B cell (primary cell): Measurements from ENCODE around the gene AP2B1. TPM values are rescaled to one million over a fixed set of nuclear protein-coding genes. Genes with fewer than 3 reads are reported as not detected.

ENCODE experiments used
- ATAC-seq: fragments of 200-7000 bp; cut with Tn5 transposase; one replicate; pipeline ENCODE4 v1.10.0; 2021; ENCODE audit warnings: low read depth, mild to moderate bottlenecking, moderate number of reproducible peaks, moderate library complexity
- CTCF ChIA-PET: fragments of 350-600 bp; sonication (Branson Sonifier 250); formaldehyde crosslinking; loops from one replicate; lab custom pipeline; 2021; ENCODE audit warnings: antibody characterized with exemption, inconsistent platforms; lab: Charles Lee
- POLR2A ChIA-PET: fragments of 350-600 bp; sonication (Branson Sonifier 250); formaldehyde crosslinking; loops from one replicate; lab custom pipeline; 2021; ENCODE audit warnings: antibody characterized with exemption; lab: Charles Lee
- DNase-seq: peaks from one replicate; pipeline ENCODE4 v3.0.0; 2013
- H2AFZ ChIP-seq: 2 replicates; pipeline ENCODE4 v1.6.1; 2012; ENCODE audit warnings: mild to moderate bottlenecking, low read depth, low read length; ENCODE audit not compliant: insufficient read depth, poor library complexity, severe bottlenecking
- H3K27ac ChIP-seq, 2 donors: 1 replicate in 1 of 2; 2 replicates in 1 of 2; pipeline ENCODE4 v1.5.1; 2012 to 2013; ENCODE audit warnings: low read length in 2 of 2, mild to moderate bottlenecking in 2 of 2, moderate library complexity in 1 of 2
- H3K27me3 ChIP-seq, 4 experiments: fragments of 200-600 bp in 1 of 4; sonication (generic) in 1 of 4; replicated peaks in 1 of 4; 1 replicate in 2 of 4; 2 replicates in 2 of 4; pipeline versions ENCODE4 v1.6.1 to v1.7.0; 2013 to 2016; ENCODE audit warnings: low read length in 3 of 4, mild to moderate bottlenecking in 2 of 4, mixed read lengths in 1 of 4, moderate library complexity in 1 of 4; ENCODE audit not compliant: insufficient read depth in 4 of 4, control insufficient read depth in 3 of 4; ENCODE audit errors: control extremely low read depth in 1 of 4
- H3K36me3 ChIP-seq, 2 experiments: replicated peaks in 1 of 2; 1 replicate in 1 of 2; 2 replicates in 1 of 2; pipeline versions ENCODE4 v1.6.1 to v1.7.1; 2013; ENCODE audit warnings: low read length in 1 of 2; ENCODE audit not compliant: insufficient read depth in 2 of 2, control insufficient read depth in 1 of 2; ENCODE audit errors: control extremely low read depth in 1 of 2, extremely low read depth in 1 of 2
- H3K4me1 ChIP-seq, 2 donors: fragments of 200-600 bp in 1 of 2; sonication (generic) in 1 of 2; 1 replicate in 1 of 2; 2 replicates in 1 of 2; pipeline versions ENCODE4 v1.5.1 to v1.6.1; 2013 to 2017; ENCODE audit warnings: low read length in 2 of 2; ENCODE audit not compliant: control insufficient read depth in 2 of 2, insufficient read depth in 2 of 2
- H3K4me2 ChIP-seq: replicated peaks from 2 replicates; pipeline ENCODE3; 2012; ENCODE audit warnings: mild to moderate bottlenecking, low read depth, low read length; ENCODE audit not compliant: poor library complexity, severe bottlenecking
- H3K4me3 ChIP-seq, 5 experiments: fragments of 200-600 bp in 1 of 5; sonication (generic) in 1 of 5; 1 replicate in 3 of 5; 2 replicates in 2 of 5; pipeline versions ENCODE4 v1.5.1 to v1.7.0; 2011 to 2016; ENCODE audit warnings: low read length in 4 of 5, mild to moderate bottlenecking in 4 of 5, low read depth in 2 of 5, control low read depth in 1 of 5, moderate library complexity in 1 of 5; ENCODE audit not compliant: insufficient read depth in 1 of 5; ENCODE audit errors: control extremely low read depth in 1 of 5, extremely low read depth in 1 of 5
- H3K79me2 ChIP-seq: fragments of 200-600 bp; sonication (generic); one replicate; pipeline ENCODE4 v1.6.0; 2016; ENCODE audit warnings: low read length; ENCODE audit not compliant: control insufficient read depth, insufficient read depth
- H3K9ac ChIP-seq: fragments of 200-600 bp; sonication (generic); 2 replicates; pipeline ENCODE4 v1.6.1; 2017; ENCODE audit warnings: mild to moderate bottlenecking, low read length, moderate library complexity
- H3K9me3 ChIP-seq, 3 donors: one replicate each; pipeline versions ENCODE4 v1.6.1 to v1.7.1; 2013; ENCODE audit warnings: low read length in 2 of 3; ENCODE audit not compliant: control insufficient read depth in 2 of 3, insufficient read depth in 1 of 3; ENCODE audit errors: control extremely low read depth in 1 of 3
- H4K20me1 ChIP-seq: 2 replicates; pipeline ENCODE4 v1.6.0; 2012; ENCODE audit warnings: mild to moderate bottlenecking, low read length; ENCODE audit not compliant: insufficient read depth, control insufficient read depth, poor library complexity, severe bottlenecking
- H3K27ac Mint-ChIP-seq: one replicate; pipeline ENCODE4 v1.8.0; 2021; ENCODE audit warnings: mixed read lengths
- H3K27me3 Mint-ChIP-seq: one replicate; pipeline ENCODE4 v1.8.0; 2021; ENCODE audit warnings: mixed read lengths
- H3K4me1 Mint-ChIP-seq: one replicate; pipeline ENCODE4 v1.8.0; 2021; ENCODE audit warnings: mixed read lengths
- H3K4me3 Mint-ChIP-seq: one replicate; pipeline ENCODE4 v1.8.0; 2021; ENCODE audit warnings: mixed read lengths
- H3K9me3 Mint-ChIP-seq: one replicate; pipeline ENCODE4 v1.8.0; 2022; ENCODE audit warnings: mixed read lengths; ENCODE audit not compliant: insufficient read depth
- CTCF ChIP-seq: fragments of 200-600 bp; IDR thresholded peaks from one replicate; pipeline ENCODE4 v1.8.0; 2022; ENCODE audit warnings: antibody characterized with exemption, mild to moderate bottlenecking
- EZH2 ChIP-seq: IDR thresholded peaks from 2 replicates; pipeline ENCODE4 v1.6.1; 2012; ENCODE audit warnings: borderline replicate concordance, low read depth, mild to moderate bottlenecking, moderate library complexity, low read length; ENCODE audit not compliant: insufficient read depth, poor library complexity, severe bottlenecking
- WGBS: methylation state at CpG from one replicate; pipeline ENCODE4 v1.1.5; 2013; ENCODE audit warnings: missing lambda C conversion rate; ENCODE audit not compliant: insufficient coverage; 5-methylcytosine and 5-hydroxymethylcytosine counted together
- intact Hi-C: fragments of 100-400 bp; cut with micrococcal nuclease; formaldehyde crosslinking; loops from one replicate; pipeline ENCODE4 v1.10.0; 2022
- polyA plus RNA-seq: library from polyadenylated mRNA; depleted of rRNA; stranded (reverse); fragments of >200 nt; gene quantifications from 2 replicates; pipeline ENCODE4 v1.2.3, GENCODE V29; 2012
- total RNA-seq, 2 donors: library from RNA; stranded (reverse); fragments of 120-200 nt in 1 of 2; gene quantifications; 1 replicate in 1 of 2; 2 replicates in 1 of 2; pipeline versions ENCODE4 v1.2.3 to v1.2.4, GENCODE V29; 2013 to 2022

AP2B1 gene
- total and polyA plus RNA-seq, 2 donors (not counting 1 experiment from before 2014, with no cell fraction given): 33.1 to 123 TPM

- no peak overlapping the region for H2AFZ ChIP-seq
- H3K4me3 ChIP-seq: no peak overlapping the region
- no peak overlapping the region for H3K9ac ChIP-seq
- DNase-seq (no peak), ATAC-seq (no peak)
- H4K20me1 ChIP-seq: no peaks in the 10 kb centered on the region
- Mint-ChIP-seq H3K9me3 (no peaks in the 10 kb centered on the region), H3K4me1 (peaks cover 7% of the 10 kb centered on the region), H3K4me3 (no peak overlapping the region), H3K27ac (no peak overlapping the region), H3K27me3 (peaks cover 28% of the 10 kb centered on the region)
- POLR2A ChIA-PET: no interaction called here
- H3K27me3 ChIP-seq: peaks cover 0 to 28% (median 6%) of the 10 kb centered on the region in 4 experiments
- no peaks in the 10 kb centered on the region for H3K79me2 ChIP-seq
- no peak overlapping the region for H3K4me2 ChIP-seq
- peaks cover 0 to 5% of the 10 kb centered on the region in 2 donors for H3K4me1 ChIP-seq
- 78% methylated on average over 2 of the region's 5 CpGs for WGBS
- no peaks in the 10 kb centered on the region for H3K36me3 ChIP-seq
- TF ChIP-seq CTCF: no peak
- no peak for TF ChIP-seq EZH2
- intact Hi-C loops: no loop called here
- CTCF ChIA-PET: interaction anchor here (1.1 to 1.2 kb wide), 3 partner anchors 9 to 25 kb away, joined by 3 to 4 read pairs (median 3); no protein-coding TSS in a partner anchor
- H3K9me3 ChIP-seq: peaks cover 0 to 5% (median 0%) of the 10 kb centered on the region in 3 donors
- H3K27ac ChIP-seq: no peak overlapping the region
Measured at GRCh38 chr17:35738519-35739133, 151.5 kb downstream of the AP2B1 start.

GRCh38 chr17:35740216-35740615, 153.1 kb downstream of the AP2B1 start:
- intact Hi-C loops: no loop called here
- Histone ChIP-seq H3K79me2 (no peaks in the 10 kb centered on the region), H3K9ac (no peak overlapping the region), H3K4me2 (no peak overlapping the region), H3K4me1 (peaks cover 0 to 5% of the 10 kb centered on the region in 2 donors), H3K27me3 (peaks cover 0 to 28% (median 6%) of the 10 kb centered on the region in 4 experiments), H3K9me3 (peaks cover 0 to 12% (median 0%) of the 10 kb centered on the region in 3 donors), H3K36me3 (no peaks in the 10 kb centered on the region), H4K20me1 (no peaks in the 10 kb centered on the region), H3K4me3 (no peak overlapping the region), H3K27ac (no peak overlapping the region), H2AFZ (no peak overlapping the region)
- no peaks in the 10 kb centered on the region for H3K9me3 Mint-ChIP-seq
- no peak for ATAC-seq
- peaks cover 35% of the 10 kb centered on the region for H3K27me3 Mint-ChIP-seq
- no peak overlapping the region for H3K4me3 Mint-ChIP-seq
- POLR2A ChIA-PET: no interaction called here
- TF ChIP-seq CTCF: no peak
- no peak for TF ChIP-seq EZH2
- no peak overlapping the region for H3K27ac Mint-ChIP-seq
- 97% methylated on average over 7 of the region's 7 CpGs for WGBS
- no peak for DNase-seq
- H3K4me1 Mint-ChIP-seq: peaks cover 7% of the 10 kb centered on the region
- CTCF ChIA-PET: interaction anchor here (1.0 kb wide), 1 partner anchor 12 kb away, joined by 3 read pairs; no protein-coding TSS in a partner anchor
